Activated CD4-positive, CD25-positive, alpha-beta regulatory T cell treated with anti-CD3 and anti-CD28 coated beads, Interleukin-2, amount 50 U/mL, for 24 hours (primary cell): ENCODE data around the gene EFS.

Experiments used
- ATAC-seq, 2 donors: fragments of 150-1000 bp; cut with Tn5 transposase; one replicate each; pipeline ENCODE4 v1.10.0; 2021; ENCODE audit warnings: mild to moderate bottlenecking in 1 of 2, moderate library complexity in 1 of 2

The EFS gene

DNA sequence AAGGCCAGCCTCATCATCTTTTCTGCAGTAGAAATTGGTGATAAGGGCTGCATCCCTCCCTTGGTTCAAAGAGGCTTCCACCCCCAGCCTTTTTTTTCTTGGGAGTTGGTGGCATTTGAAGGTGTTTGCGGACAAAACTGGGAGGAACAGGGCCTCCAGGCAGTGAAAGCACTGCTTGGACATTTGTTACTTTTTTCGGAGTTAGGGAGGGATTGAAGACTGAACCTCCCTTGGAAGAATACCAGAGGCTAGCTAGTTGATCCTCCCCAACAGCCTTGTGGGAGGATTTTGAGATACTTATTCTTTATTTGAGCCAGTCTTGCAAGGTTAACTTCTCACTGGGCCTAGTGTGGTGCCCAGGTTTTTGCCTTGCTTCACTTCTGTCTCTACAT is 40.5 kb downstream of the EFS start:
- ATAC-seq: no peak

- ATAC-seq: no peak
Observed at GRCh38 chr14:23323838-23324454, 41.0 kb downstream of the EFS start.

DNA sequence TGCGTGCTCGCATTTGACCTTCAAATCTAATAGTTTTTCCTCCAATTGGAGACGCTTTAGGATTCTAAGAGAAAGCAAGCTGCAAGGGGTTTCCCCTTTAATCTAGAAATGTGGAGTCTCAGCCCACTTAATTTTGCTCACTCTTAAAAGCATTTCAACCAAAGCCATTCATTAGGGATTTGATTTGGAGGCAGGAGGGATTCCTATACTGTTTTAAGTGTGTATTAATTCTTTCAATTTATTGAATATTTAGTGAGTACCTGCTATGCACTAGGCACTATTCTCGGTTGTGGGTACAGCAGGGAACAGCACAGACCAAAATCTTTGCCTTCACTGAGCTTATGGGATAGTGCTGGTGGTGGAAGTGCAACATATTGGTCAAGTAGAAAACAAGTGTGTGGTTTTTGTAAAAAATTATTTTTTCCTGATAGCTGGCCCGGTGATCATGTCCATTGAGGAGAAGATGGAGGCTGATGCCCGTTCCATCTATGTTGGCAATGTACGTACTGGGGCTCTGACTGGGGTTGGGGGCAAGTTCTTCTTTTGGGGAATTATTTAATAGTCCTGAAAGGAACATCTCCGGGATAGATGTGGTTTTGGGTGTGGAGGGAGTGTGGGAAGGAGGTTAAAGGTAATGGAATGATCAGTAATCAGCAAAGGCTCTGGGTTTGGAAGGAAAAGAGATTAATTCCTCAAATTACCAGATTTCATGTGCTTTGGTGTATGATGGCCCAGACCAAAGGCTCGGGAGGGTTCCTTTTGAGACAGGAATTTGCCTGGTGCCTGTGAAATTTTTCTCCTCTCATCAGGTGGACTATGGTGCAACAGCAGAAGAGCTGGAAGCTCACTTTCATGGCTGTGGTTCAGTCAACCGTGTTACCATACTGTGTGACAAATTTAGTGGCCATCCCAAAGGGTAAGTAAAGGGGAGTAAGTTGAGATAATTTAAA is 42.1 kb downstream of the EFS start:
- ATAC-seq: no peak

GRCh38 chr14:23321572-23322547 is 43.1 kb downstream of the EFS start:
- peak in 1 of 2 donors; percentile 3 for ATAC-seq

GRCh38 chr14:23320584-23321571 is 44.1 kb downstream of the EFS start, which contains the start of gene PABPN1:
TSS of gene PABPN1 (plus strand) at chr14:23321457. CDS start at chr14:23321470, 13 bp downstream.
- peak; percentile 90 to 94 for ATAC-seq

GRCh38 chr14:23319746-23320583 is 45.0 kb downstream of the EFS start:
- no peak for ATAC-seq

DNA sequence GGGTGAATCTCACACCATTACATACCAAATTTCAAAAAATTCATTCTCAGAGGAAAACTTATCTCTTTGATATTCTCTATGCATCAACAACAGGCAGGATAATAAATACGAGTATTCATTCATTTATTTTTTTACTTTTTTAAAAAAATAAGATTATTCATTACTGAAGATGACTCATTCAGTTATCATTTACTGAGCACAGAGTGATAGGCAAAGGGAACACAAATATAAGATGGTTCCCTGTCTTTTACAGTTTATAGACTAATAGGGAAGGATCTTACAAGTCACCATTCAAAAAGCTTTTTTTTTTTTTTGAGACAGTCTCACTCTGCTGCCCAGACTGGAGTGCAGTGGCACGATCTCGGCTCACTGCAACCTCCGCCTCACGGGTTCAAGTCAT is 48.7 kb downstream of the EFS start:
- no peak for ATAC-seq

DNA sequence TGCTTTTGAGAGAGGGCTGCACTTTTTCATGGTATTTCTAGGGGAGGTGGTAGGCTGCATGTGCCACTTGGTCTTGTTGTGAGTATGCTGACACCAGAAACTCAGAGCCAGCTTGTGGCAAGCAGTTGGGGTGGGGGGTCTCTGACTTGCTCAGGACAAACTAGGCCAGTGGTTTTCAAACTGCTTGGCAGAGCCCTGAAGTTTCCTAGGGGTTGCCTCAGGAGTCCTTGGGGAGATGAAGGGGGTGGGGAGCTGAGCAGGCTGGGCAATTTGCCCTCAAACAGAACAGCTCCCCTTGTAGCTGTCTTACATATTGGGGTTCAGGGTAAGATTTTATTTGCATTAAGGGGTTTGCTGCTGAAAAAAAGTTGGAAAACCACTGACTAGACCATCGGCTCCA is 54.4 kb downstream of the EFS start:
- no peak for ATAC-seq

DNA sequence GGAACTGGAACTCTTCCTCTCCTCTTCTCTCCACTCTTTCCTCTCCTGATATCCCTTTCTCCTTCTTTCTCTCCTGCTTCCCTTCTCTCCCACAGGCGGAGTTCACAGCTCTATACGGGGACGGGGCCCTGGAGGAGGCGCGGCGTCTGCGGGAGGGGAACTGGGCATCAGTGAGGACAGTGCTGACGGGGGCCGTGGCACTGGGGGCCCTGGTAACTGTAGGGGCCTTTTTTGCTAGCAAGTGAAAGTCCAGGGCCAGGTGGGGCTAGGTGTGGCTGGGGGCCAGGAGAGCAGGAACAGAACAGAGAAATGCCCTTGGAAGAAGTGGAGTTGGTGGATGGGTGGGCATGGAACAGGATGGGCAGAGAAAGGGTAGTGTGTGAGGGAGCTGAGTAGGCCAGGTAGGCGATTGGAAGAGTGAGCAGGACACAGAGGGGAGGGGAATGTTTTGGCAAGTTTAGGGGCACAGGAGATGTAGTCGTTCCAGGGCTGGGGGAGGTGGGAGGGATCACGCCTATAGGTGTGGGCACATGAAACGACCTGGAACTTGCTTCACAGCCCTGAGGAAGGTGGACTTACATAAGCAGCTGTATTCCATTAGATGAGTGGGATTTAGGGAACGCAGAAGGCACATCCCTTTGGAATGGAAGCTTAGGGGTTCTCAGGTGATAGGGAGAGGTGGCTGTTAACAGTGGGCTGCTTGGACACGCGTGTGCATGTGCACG is 56.1 kb downstream of the EFS start:
- no peak for ATAC-seq

DNA sequence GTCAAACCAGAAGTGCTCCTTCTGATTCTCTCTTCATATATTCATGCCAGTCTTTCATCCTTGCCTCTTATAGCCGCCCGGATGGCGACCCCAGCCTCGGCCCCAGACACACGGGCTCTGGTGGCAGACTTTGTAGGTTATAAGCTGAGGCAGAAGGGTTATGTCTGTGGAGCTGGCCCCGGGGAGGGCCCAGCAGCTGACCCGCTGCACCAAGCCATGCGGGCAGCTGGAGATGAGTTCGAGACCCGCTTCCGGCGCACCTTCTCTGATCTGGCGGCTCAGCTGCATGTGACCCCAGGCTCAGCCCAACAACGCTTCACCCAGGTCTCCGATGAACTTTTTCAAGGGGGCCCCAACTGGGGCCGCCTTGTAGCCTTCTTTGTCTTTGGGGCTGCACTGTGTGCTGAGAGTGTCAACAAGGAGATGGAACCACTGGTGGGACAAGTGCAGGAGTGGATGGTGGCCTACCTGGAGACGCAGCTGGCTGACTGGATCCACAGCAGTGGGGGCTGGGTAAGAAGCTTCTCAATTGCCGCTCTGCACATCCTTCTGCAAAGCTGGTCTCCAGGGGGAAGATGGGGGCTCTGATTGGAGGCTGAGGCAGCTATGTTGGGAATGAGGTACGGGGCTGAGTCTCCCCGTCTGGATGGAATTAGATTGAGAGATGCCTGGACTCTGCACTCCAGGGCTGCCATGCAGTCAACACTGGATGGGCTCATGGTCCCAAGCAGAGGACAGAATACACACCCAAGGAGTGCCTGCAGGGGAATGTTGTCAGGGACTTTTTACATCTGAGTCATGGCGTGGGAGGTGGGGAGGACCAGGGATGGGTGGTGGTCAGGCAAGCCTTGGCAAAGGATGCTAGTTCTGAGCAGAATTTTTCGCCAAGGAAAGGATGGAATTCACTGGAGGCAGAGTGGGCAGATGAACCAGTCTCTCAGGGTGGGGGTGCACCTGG is 57.0 kb downstream of the EFS start:
- ATAC-seq: no peak

GRCh38 chr14:23307146-23307530 is 57.8 kb downstream of the EFS start:
- ATAC-seq: no peak

- ATAC-seq: no peak
Observed at GRCh38 chr14:23306412-23307145, 58.4 kb downstream of the EFS start, which contains the start of gene BCL2L2. TSS of gene BCL2L2 (plus strand) at chr14:23306833. CDS start at chr14:23307768, 935 bp downstream.
